ENCODE results near the gene TPGS2.
"Not testable (repeated sequence)": the region's sequence is repeated elsewhere in the genome, so short reads cannot be mapped to it uniquely, and the experiment has no call there.

The TPGS2 gene

GRCh38 chr18:36775396-36775795, 53.4 kb downstream of the TPGS2 start:
- DNase-seq (ENCODE audit: low read depth in 2 of 2): no peak

DNA sequence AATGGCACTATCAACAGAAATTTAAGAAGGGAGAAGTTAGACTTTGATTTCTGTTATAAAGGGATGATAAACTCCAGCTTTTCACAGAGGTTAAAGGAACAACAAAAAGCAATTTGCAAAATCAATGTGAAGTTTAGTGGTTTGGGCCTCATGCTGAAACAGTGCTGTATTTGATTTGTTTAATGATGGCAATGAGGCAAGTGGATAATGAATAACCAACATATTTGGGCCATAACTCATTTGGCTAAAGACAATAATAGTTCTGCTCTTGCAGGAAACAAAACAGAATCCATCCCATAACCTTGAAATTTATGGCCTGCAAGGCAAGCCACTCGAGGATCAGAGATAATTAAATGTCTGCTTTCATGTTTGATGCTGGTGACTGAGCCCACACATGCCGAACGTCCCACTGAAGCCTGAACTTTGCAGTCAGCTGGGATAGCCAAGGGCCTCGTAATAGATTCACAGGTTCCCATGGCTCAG, 56.5 kb downstream of the TPGS2 start:
- no peak for DNase-seq (ENCODE audit: low read depth in 2 of 2)

GRCh38 chr18:36771245-36771644, 57.6 kb downstream of the TPGS2 start:
- no peak for DNase-seq (ENCODE audit: low read depth in 2 of 2)

- DNase-seq (ENCODE audit: low read depth in 2 of 2): no peak
Measured at GRCh38 chr18:36770315-36770946, 58.4 kb downstream of the TPGS2 start.

DNA sequence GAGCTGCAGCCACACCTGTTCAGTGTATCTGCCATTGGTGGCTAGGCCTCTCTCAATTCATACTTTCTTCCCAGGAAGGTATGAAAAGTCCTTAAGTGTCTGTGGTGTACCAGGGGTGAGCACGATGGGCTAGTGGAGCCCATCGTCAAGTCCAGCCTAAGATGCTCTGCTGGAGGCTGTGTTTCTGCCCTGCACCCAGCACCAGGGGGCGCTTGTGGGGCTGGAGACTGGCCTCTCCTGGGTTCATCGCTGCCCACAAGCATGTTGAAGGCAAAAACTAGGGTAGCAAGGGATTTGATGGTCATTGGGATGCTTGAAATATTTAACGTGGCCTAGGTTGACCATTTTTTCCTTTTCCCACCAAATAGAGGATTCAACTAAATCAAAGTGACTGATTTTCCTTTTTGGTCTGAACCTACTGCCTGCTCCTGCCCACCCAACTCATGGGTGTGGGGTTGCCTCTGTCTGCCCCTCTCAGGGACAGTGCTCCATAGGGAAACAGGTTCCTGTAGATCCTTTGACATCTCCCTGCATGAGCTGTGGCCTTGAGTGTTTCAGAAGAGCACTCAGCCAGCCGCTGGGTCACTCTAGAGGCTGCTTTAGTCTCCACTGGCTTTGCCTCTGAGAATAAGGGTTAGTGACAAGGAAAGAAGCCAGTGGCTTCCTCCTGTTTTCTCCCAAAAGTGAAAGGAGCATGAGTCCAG, 59.0 kb downstream of the TPGS2 start:
- peak; percentile 3 to 6 for DNase-seq (ENCODE audit: low read depth in 2 of 2)

DNA sequence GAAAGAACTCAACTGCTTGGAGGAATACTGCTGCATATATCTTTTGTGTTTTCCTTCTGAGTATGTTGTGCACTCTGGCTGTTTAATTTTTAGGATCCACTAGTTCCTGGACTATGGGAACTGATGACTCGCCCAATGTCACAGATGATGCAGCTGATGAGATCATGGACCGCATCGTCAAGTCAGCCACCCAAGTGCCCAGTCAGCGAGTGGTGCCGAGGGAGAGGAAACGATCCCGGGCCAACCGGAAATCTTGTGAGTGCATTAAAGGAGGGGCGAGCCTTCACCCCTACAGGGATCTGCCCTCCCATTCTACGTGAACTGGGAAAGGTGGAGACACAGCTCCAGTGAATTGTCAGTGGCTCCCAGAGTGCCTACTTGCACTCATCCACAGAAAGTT, 59.6 kb downstream of the TPGS2 start:
- no peak for DNase-seq (ENCODE audit: low read depth in 2 of 2)

GRCh38 chr18:36766836-36767235, 62.0 kb downstream of the TPGS2 start:
- DNase-seq (ENCODE audit: low read depth in 2 of 2): no peak

- DNase-seq (ENCODE audit: low read depth in 2 of 2): not testable (repeated sequence)
Measured at GRCh38 chr18:36762965-36763364, 65.8 kb downstream of the TPGS2 start.

GRCh38 chr18:36762074-36762473, 66.7 kb downstream of the TPGS2 start:
- no peak for DNase-seq (ENCODE audit: low read depth in 2 of 2)

- DNase-seq (ENCODE audit: low read depth in 2 of 2): no peak
Measured at GRCh38 chr18:36761186-36761698, 67.6 kb downstream of the TPGS2 start.

DNA sequence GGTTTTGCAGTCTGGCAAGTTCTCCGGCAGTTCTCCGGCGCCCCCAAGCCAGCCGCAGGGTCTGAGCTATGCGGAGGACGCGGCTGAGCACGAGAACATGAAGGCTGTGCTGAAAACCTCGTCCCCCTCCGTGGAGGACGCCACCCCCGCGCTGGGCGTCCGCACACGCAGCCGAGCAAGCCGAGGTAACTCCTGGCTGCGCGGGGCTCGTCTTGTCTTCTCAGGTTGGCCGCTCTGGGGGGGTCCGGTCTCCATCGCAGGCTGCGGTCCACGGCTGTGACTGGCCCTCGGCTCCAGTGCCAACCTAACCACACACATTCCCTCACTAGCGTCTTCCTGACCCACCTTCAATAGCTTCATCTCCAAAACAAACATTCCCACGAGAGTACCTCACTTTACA, 68.2 kb downstream of the TPGS2 start:
- no peak for DNase-seq (ENCODE audit: low read depth in 2 of 2)

DNA sequence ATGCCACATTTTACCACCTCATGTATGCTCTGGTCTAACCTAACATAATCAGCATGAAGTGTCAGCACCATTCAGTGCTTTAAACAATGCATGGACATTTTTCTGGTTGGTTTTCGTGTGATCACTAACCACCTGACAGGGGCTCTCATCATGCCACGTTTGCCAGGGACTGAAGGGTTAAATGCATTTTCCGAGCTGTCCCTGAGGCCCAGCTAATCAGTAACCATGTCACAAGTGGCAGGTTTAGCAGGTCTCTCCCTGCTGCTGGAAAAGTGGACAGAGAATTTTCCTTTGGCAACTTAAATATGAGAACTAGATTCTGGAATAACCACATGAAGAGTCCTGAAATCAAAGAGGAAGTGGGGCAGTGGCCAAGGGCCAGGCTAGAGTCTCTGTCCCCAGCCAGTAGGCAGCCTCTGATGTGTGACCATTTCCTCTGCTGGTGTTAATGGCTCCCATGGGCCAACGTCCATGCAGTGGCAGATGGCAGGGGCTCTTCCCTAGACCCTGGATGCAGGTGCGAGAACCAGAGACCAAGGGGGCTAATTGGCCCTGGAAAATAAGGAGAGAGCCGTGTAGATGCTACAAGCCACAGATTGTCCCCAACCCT, 69.5 kb downstream of the TPGS2 start:
- no peak for DNase-seq (ENCODE audit: low read depth in 2 of 2)

- DNase-seq (ENCODE audit: low read depth in 2 of 2): no peak
Measured at GRCh38 chr18:36758623-36759022, 70.2 kb downstream of the TPGS2 start.

- no peak for DNase-seq (ENCODE audit: low read depth in 2 of 2)
Measured at GRCh38 chr18:36757991-36758390, 70.8 kb downstream of the TPGS2 start.

- no peak for DNase-seq (ENCODE audit: low read depth in 2 of 2)
Measured at GRCh38 chr18:36757081-36757480, 71.7 kb downstream of the TPGS2 start.

GRCh38 chr18:36756242-36756641, 72.6 kb downstream of the TPGS2 start:
- DNase-seq (ENCODE audit: low read depth in 2 of 2): no peak

DNA sequence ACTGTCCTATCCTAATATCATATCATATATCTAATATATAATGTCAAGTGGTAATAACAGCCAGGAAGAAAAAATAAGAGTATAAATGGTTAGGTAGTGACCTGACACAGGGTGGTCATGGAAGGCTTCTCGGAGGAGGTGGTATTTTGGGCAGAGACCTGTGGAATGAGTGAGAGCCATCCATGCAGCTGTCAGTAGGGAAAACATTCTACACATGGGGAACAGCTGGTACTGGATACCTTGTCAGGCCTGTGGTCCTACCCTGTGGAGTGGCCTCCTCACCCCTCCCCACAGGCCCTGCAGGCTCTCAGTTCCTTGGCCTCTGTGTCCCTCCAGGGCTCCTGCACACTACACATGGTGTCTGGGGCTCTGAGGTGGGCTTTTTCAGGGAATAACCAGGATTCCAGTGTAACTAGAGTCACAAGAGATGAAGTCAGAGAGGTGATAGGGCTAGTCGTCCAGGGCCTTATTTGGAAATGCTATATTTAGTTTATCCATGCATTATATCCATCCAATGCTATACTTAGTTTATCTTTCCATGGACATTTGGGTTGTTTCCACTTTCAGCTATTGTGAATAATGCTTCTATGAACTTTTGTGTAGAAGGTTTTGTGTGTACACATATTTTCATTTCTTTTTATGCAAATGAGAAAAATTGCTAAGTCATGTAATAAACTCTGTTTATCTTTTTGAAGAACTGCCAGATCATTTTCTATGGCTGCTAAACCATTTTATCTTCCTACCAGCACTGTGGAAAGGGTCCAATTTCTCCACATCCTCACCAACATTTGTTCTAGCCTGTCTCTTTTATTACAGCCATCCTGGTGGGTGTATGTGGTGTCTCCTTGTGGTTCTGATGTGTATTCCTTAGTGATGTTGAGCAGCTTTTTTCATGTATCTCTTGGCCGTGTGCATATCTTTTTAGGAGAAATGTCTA, 75.6 kb downstream of the TPGS2 start:
- no peak for DNase-seq (ENCODE audit: low read depth in 2 of 2)

DNA sequence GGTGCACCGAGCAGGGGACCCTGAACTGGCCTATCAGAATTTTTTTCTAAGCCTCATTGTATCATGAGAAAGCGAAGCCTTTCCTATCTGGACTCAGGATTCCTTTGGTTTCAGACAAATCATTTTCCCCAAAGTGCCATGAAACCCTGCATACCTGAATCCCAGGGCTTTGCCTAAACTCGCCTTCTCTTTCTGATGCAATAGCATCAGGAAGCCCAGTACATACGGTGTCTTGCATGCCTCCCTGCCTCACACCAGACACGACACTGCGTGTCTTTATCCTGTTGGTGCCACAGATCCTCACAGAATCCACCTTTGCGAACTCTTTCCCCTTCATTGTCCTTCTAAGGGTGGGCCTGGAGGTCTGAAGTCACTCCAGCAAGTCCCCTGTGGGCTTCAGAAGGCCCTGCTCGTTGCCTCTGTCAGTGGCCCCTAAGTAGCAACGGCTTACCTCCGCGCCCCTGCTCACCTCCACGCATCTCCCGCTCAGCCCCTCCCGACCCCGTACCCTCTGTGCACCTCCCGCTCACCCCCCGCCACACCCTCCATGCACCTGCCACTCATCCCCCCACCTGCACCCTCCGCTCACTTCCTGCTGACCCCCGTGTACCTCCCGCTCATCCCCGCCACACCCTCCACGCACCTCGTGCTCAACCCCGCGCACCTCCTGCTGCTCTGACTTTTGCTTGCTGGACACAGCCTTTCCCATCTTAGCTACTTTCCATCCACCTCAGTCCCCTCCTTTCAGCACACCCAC, 83.4 kb downstream of the TPGS2 start:
- DNase-seq (ENCODE audit: low read depth in 2 of 2): no peak

- DNase-seq (ENCODE audit: low read depth in 2 of 2): no peak
Measured at GRCh38 chr18:36744261-36744876, 84.4 kb downstream of the TPGS2 start.

All from stimulated activated CD4-positive, alpha-beta T cell treated with anti-CD3 and anti-CD28 coated beads, Interleukin-4, amount 100 ng/mL, for 48 hours (primary cell).